Astrocyte of the spinal cord (primary cell): Measurements from ENCODE around the gene GSG1L.

Source experiments
- DNase-seq: peaks from one replicate; pipeline ENCODE4 v3.0.0; 2011; ENCODE audit warnings: low read depth, low spot score
- H3K4me3 ChIP-seq: 2 replicates; pipeline ENCODE4 v1.5.1; 2011; ENCODE audit warnings: low read depth, mild to moderate bottlenecking, low read length, moderate library complexity
- CTCF ChIP-seq: IDR thresholded peaks from 2 replicates; pipeline ENCODE4 v1.5.1; 2012; ENCODE audit warnings: low read depth, mild to moderate bottlenecking, low read length, inconsistent platforms
- in situ Hi-C: cut with HindIII; loops from 2 replicates; pipeline ENCODE4 v1.10.0; 2017; ENCODE audit warnings: low sequenced_read_pairs

Gene GSG1L

GRCh38 chr16:27816561-27816960 is 247.0 kb downstream of the GSG1L start:
- no peak for TF ChIP-seq CTCF
- no peak for DNase-seq
- no peak overlapping the region for H3K4me3 ChIP-seq
- in situ Hi-C loops = no loop called here

GRCh38 chr16:27813591-27813990 is 249.9 kb downstream of the GSG1L start:
- H3K4me3 ChIP-seq = no peak overlapping the region
- no peak for TF ChIP-seq CTCF
- in situ Hi-C loops = no loop called here
- no peak for DNase-seq

- TF ChIP-seq CTCF = no peak
- in situ Hi-C loops = no loop called here
- DNase-seq = no peak
- H3K4me3 ChIP-seq = no peak overlapping the region
Measured at GRCh38 chr16:27811881-27812280, 251.6 kb downstream of the GSG1L start.

- no peak for DNase-seq
- no peak for TF ChIP-seq CTCF
- in situ Hi-C loops = no loop called here
- H3K4me3 ChIP-seq = no peak overlapping the region
Measured at GRCh38 chr16:27806986-27807385, 256.5 kb downstream of the GSG1L start.

- no peak for TF ChIP-seq CTCF
- in situ Hi-C loops = no loop called here
- no peak overlapping the region for H3K4me3 ChIP-seq
- DNase-seq = no peak
Measured at GRCh38 chr16:27806388-27806787, 257.1 kb downstream of the GSG1L start.

- in situ Hi-C loops = no loop called here
- H3K4me3 ChIP-seq = no peak overlapping the region
- DNase-seq = no peak
- TF ChIP-seq CTCF = no peak
Measured at GRCh38 chr16:27805828-27806351, 257.6 kb downstream of the GSG1L start.
